ENCODE data around the gene CDC42EP4.
A peak's percentile ranks its signal among the peaks of the same experiment; 100 is the strongest.
"Not testable (repeated sequence)": the region's sequence is repeated elsewhere in the genome, so short reads cannot be mapped to it uniquely, and the experiment has no call there.

CDC42EP4 gene

GRCh38 chr17:73315471-73315870 is 3.7 kb upstream of the CDC42EP4 start:
- Histone ChIP-seq H3F3A (ENCODE audit: insufficient read depth, low read length) (peaks cover 5% of the 10 kb centered on the region; the same call in 1 of the 2 replicates), H3K9me3 (replicated peaks; ENCODE audit: insufficient read depth, low read length) (no peaks in the 10 kb centered on the region), H3K4me1 (ENCODE audit: low read length) (peaks cover 4% of the 10 kb centered on the region; the same call in 1 of the 2 replicates), H3K9me2 (replicated peaks; ENCODE audit: insufficient read depth, low read length) (no peaks in the 10 kb centered on the region), H3K79me2 (ENCODE audit: low read length) (no peaks in the 10 kb centered on the region), H3K4me3 (ENCODE audit: low read length) (no peak overlapping the region), H3K27me3 (replicated peaks; ENCODE audit: insufficient read depth, low read length) (peaks cover 6% of the 10 kb centered on the region; the same call in 1 of the 2 replicates), H3K36me3 (replicated peaks; ENCODE audit: insufficient read depth, low read length) (no peaks in the 10 kb centered on the region), H3K9ac (ENCODE audit: low read length) (no peak overlapping the region), H3K4me2 (ENCODE audit: low read depth, low read length) (no peak overlapping the region), H4K20me1 (ENCODE audit: insufficient read depth, low read length) (no peaks in the 10 kb centered on the region), H2AFZ (ENCODE audit: low read length) (no peak overlapping the region), H3K27ac (ENCODE audit: low read length) (no peak overlapping the region)
- no peak for TF ChIP-seq EZH2phosphoT487 (IDR thresholded peaks at IDR 0.05; ENCODE audit: low read length)
- TF ChIP-seq CTCF (IDR thresholded peaks at IDR 0.05; ENCODE audit: low read length), result no peak
- TF ChIP-seq EZH2 (optimal IDR thresholded peaks at IDR 0.05; ENCODE audit: low read depth, low read length), result no peak
- DNase-seq, result no peak

- DNase-seq, result no peak
Observed at GRCh38 chr17:73313526-73314127, 1.8 kb upstream of the CDC42EP4 start.

GRCh38 chr17:73312887-73313286 is 1.1 kb upstream of the CDC42EP4 start:
- peak overlapping the region; percentile 88; the same call in 1 of the 2 replicates for H3K4me3 ChIP-seq (ENCODE audit: low read length)
- not testable (repeated sequence) for H3K27ac ChIP-seq (ENCODE audit: low read length)

More at GRCh38 chr17:73313526-73314127, 1.8 kb upstream of the CDC42EP4 start:
- peaks cover 9% of the 10 kb centered on the region for H3K79me2 ChIP-seq (ENCODE audit: low read length)
- H3K27ac ChIP-seq (ENCODE audit: low read length), result no peak overlapping the region
- no peak overlapping the region for H2AFZ ChIP-seq (ENCODE audit: low read length)
- peaks cover 5% of the 10 kb centered on the region; the same call in 1 of the 2 replicates for H3F3A ChIP-seq (ENCODE audit: insufficient read depth, low read length)
- peaks cover 6% of the 10 kb centered on the region; the same call in 1 of the 2 replicates for H3K27me3 ChIP-seq (replicated peaks; ENCODE audit: insufficient read depth, low read length)
- H3K36me3 ChIP-seq (replicated peaks; ENCODE audit: insufficient read depth, low read length), result no peaks in the 10 kb centered on the region
- H3K4me2 ChIP-seq (ENCODE audit: low read depth, low read length), result no peak overlapping the region
- H3K4me3 ChIP-seq (ENCODE audit: low read length), result no peak overlapping the region
- peaks cover 4% of the 10 kb centered on the region; the same call in 1 of the 2 replicates for H3K4me1 ChIP-seq (ENCODE audit: low read length)
- no peak for TF ChIP-seq EZH2 (optimal IDR thresholded peaks at IDR 0.05; ENCODE audit: low read depth, low read length)
- H3K9ac ChIP-seq (ENCODE audit: low read length), result no peak overlapping the region
- H3K9me3 ChIP-seq (replicated peaks; ENCODE audit: insufficient read depth, low read length), result no peaks in the 10 kb centered on the region
- no peaks in the 10 kb centered on the region for H4K20me1 ChIP-seq (ENCODE audit: insufficient read depth, low read length)
- H3K9me2 ChIP-seq (replicated peaks; ENCODE audit: insufficient read depth, low read length), result no peaks in the 10 kb centered on the region

GRCh38 chr17:73311428-73311780 is 397 bp downstream of the CDC42EP4 start:
- peaks cover 9% of the 10 kb centered on the region for H3K79me2 ChIP-seq (ENCODE audit: low read length)

More at GRCh38 chr17:73312887-73313286, 1.1 kb upstream of the CDC42EP4 start:
- not testable (repeated sequence) for H3K36me3 ChIP-seq (replicated peaks; ENCODE audit: insufficient read depth, low read length); H3K9me2 ChIP-seq (replicated peaks; ENCODE audit: insufficient read depth, low read length); H4K20me1 ChIP-seq (ENCODE audit: insufficient read depth, low read length); H2AFZ ChIP-seq (ENCODE audit: low read length); H3F3A ChIP-seq (ENCODE audit: insufficient read depth, low read length); H3K79me2 ChIP-seq (ENCODE audit: low read length); H3K4me2 ChIP-seq (ENCODE audit: low read depth, low read length); H3K9me3 ChIP-seq (replicated peaks; ENCODE audit: insufficient read depth, low read length); H3K27me3 ChIP-seq (replicated peaks; ENCODE audit: insufficient read depth, low read length); H3K4me1 ChIP-seq (ENCODE audit: low read length); DNase-seq; H3K9ac ChIP-seq (ENCODE audit: low read length)

More at GRCh38 chr17:73311428-73311780, 397 bp downstream of the CDC42EP4 start:
- H3K4me3 ChIP-seq (ENCODE audit: low read length), result peak overlapping the region; percentile 88
- no peak overlapping the region for H3K27ac ChIP-seq (ENCODE audit: low read length)
- TF ChIP-seq EZH2phosphoT487 (IDR thresholded peaks at IDR 0.05; ENCODE audit: low read length), result no peak
- no peak for TF ChIP-seq CTCF (IDR thresholded peaks at IDR 0.05; ENCODE audit: low read length)
- TF ChIP-seq EZH2 (optimal IDR thresholded peaks at IDR 0.05; ENCODE audit: low read depth, low read length), result no peak
- H4K20me1 ChIP-seq (ENCODE audit: insufficient read depth, low read length), result no peaks in the 10 kb centered on the region
- peaks cover 5% of the 10 kb centered on the region; the same call in 1 of the 2 replicates for H3F3A ChIP-seq (ENCODE audit: insufficient read depth, low read length)
- peak; percentile 29 for DNase-seq
- H3K4me1 ChIP-seq (ENCODE audit: low read length), result peaks cover 4% of the 10 kb centered on the region; the same call in 1 of the 2 replicates
- peak overlapping the region; percentile 53; the same call in 1 of the 2 replicates for H3K9ac ChIP-seq (ENCODE audit: low read length)
- H3K36me3 ChIP-seq (replicated peaks; ENCODE audit: insufficient read depth, low read length), result no peaks in the 10 kb centered on the region
- H3K4me2 ChIP-seq (ENCODE audit: low read depth, low read length), result peak overlapping the region; percentile 85
- H2AFZ ChIP-seq (ENCODE audit: low read length), result peak overlapping the region; percentile 94
- H3K9me2 ChIP-seq (replicated peaks; ENCODE audit: insufficient read depth, low read length), result no peaks in the 10 kb centered on the region
- H3K27me3 ChIP-seq (replicated peaks; ENCODE audit: insufficient read depth, low read length), result peaks cover 6% of the 10 kb centered on the region; the same call in 1 of the 2 replicates
- H3K9me3 ChIP-seq (replicated peaks; ENCODE audit: insufficient read depth, low read length), result no peaks in the 10 kb centered on the region

Measured in MM.1S (cell line).